Bronchial epithelial cell (primary cell): ENCODE data around the gene ZNF593OS. TPM values are rescaled to one million over a fixed set of nuclear protein-coding genes. Genes with fewer than 3 reads are reported as not detected.
A peak's percentile ranks its signal among the peaks of the same experiment; 100 is the strongest.

Source experiments
- DNase-seq: peaks from one replicate; pipeline ENCODE4 v3.0.0-alpha.2; 2010; ENCODE audit warnings: low read depth
- FAIRE-seq: peaks from 2 replicates; lab custom pipeline; 2011; peaks lifted over from hg19 to GRCh38; lab: Jason Lieb, UNC
- H3K27me3 ChIP-seq: 2 replicates; pipeline ENCODE4 v1.5.1; 2011; ENCODE audit warnings: low read length; ENCODE audit not compliant: control insufficient read depth, insufficient read depth
- H3K36me3 ChIP-seq: 2 replicates; pipeline ENCODE4 v1.5.1; 2011; ENCODE audit warnings: low read length; ENCODE audit not compliant: control insufficient read depth, insufficient read depth
- H3K4me3 ChIP-seq: 2 replicates; pipeline ENCODE4 v1.5.1; 2011; ENCODE audit warnings: mild to moderate bottlenecking, low read depth, low read length, control low read depth
- CTCF ChIP-seq: IDR thresholded peaks from 2 replicates; pipeline ENCODE4 v1.5.1; 2011; ENCODE audit warnings: mild to moderate bottlenecking, moderate library complexity, low read length, control low read depth, inconsistent platforms; ENCODE audit not compliant: insufficient read depth, severe bottlenecking
- total RNA-seq: library from RNA; depleted of rRNA; stranded (reverse); fragments of >200 nt; gene quantifications from 2 replicates; pipeline ENCODE4 v1.2.1, GENCODE V29; 2014

ZNF593OS gene
- total RNA-seq, 1 donor from 2014 or later, result not detected

GRCh38 chr1:26169669-26170471 is 1.8 kb downstream of the ZNF593OS start, which contains the start of gene ZNF593:
Gene ZNF593 (plus strand): TSS chr1:26169908. CDS start chr1:26169984, 76 bp downstream.
- TF ChIP-seq CTCF, result peak; percentile 97
- Histone ChIP-seq H3K36me3 (peaks cover 9% of the 10 kb centered on the region), H3K4me3 (peak within 1 kb of the TSS; percentile 78), H3K27me3 (peaks cover 2% of the 10 kb centered on the region)
- FAIRE-seq (no peak), DNase-seq (peak; percentile 72)

DNA sequence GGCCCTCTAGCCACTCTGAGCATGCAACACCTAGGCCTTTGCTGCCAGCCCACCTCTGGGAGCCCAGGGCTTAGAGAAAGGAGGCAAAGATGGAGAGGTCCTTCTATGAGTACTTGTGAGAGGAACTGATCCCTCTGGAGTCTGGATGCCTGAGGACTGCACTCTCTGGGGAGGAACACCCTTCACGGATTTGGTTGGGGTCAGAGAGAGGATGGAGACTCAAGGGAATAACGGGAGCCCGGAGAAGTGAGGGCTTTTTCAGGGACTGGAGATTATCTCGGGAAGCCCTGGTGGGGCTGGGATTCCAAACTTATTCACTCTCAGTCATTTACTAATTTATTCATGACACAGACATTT is 2.5 kb downstream of the ZNF593OS start:
- FAIRE-seq (no peak), DNase-seq (no peak)
- H3K27me3 ChIP-seq, result peaks cover 4% of the 10 kb centered on the region
- peaks cover 9% of the 10 kb centered on the region for H3K36me3 ChIP-seq
- H3K4me3 ChIP-seq, result no peak overlapping the region
- no peak for TF ChIP-seq CTCF

GRCh38 chr1:26168410-26169197 is 3.0 kb downstream of the ZNF593OS start, which contains the start of gene C1orf232:
Gene C1orf232 (minus strand): TSS chr1:26168963. CDS start chr1:26168499, 464 bp downstream.
- Histone ChIP-seq H3K4me3 (peak within 1 kb of the TSS; percentile 78), H3K36me3 (peaks cover 9% of the 10 kb centered on the region), H3K27me3 (peaks cover 4% of the 10 kb centered on the region)
- TF ChIP-seq CTCF, result no peak
- no peak for FAIRE-seq
- no peak for DNase-seq

GRCh38 chr1:26166719-26167281 is 4.8 kb downstream of the ZNF593OS start:
- FAIRE-seq (no peak), DNase-seq (no peak)
- TF ChIP-seq CTCF, result no peak
- peaks cover 8% of the 10 kb centered on the region for H3K36me3 ChIP-seq
- no peak overlapping the region for H3K4me3 ChIP-seq
- peaks cover 4% of the 10 kb centered on the region for H3K27me3 ChIP-seq

DNA sequence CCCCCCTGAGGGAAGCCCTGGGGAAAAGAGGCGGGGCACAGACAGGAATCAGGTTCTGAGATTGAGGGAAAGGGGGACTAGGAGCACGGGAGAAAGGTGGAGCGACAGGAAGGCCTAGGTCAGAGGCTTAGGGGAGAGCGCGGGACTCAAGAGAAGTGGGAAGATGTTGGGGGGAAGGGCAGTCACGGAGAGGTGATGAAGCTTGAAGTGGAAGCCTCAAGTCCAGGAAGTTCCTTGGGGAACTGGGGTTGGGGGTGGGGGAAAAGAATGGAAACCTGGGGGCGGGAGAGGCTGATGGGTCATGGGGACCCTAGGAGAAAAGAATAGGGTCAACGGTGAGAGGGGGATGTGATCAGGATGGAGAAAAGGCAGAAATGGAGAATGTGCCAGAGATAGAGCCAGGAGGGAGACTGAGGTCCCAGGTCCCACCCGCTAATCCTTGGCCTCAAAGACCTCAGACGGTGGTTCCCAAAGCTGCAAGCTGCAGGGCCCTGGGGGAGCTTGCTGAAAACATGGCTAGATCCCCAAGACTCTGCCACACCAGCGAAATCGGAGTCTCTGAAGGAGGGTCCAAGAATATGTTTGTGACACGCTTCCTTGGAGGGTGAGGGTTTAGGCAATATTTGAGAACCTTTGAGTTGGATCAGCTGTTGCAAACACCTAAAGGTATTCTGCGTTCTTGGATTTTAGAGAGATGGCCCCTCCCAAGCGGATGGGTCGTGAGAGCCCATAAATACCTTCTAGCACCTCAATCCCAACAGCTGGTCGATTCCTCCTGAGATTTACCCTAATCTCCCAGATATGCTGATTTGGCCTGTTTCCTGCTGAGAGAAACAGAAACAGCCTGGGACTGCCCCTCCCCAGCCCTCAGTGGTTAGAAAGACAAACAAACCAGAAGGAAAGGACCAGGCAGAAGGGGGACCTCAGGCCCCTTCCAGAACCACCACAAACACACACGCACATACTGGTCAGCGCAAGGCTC is 6.5 kb downstream of the ZNF593OS start:
- no peaks in the 10 kb centered on the region for H3K36me3 ChIP-seq
- FAIRE-seq (no peak), DNase-seq (no peak)
- peaks cover 4% of the 10 kb centered on the region for H3K27me3 ChIP-seq
- no peak for TF ChIP-seq CTCF
- H3K4me3 ChIP-seq, result no peak overlapping the region
